GM18951 (cell line): ENCODE results near the gene CSNK1G1.
A peak's percentile ranks its signal among the peaks of the same experiment; 100 is the strongest.

Source experiments
- POLR2A ChIP-seq: IDR thresholded peaks from 4 replicates; pipeline ENCODE4 v1.6.1; 2011; ENCODE audit warnings: mild to moderate bottlenecking; ENCODE audit not compliant: insufficient read length, insufficient read depth; ENCODE audit errors: extremely low read depth
- in situ Hi-C: fragments of 300-500 bp; cut with MboI; formaldehyde crosslinking; loops from one replicate; pipeline ENCODE4 v1.12.0; 2022; ENCODE audit warnings: low sequenced_read_pairs, mixed read lengths, inconsistent platforms; ENCODE audit not compliant: unreplicated experiment

The CSNK1G1 gene

DNA sequence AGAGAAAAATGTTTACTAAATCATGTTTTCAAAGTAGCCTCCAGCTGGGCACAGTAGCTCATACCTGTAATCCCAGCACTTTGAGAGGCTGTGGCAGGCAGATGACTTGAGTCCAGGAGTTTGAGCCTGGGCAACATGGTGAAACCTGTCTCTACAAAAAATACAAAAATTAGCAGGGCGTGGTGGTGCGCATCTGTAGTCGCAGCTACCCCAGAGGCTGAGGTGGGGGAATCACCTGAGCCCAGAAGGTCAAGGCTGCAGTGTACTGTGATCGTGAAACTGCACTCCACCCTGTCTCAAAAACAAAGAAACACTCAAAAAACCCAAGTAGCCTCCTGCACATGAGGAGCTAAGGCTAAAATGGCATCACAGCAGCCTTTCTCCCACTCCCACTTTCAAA is 191.5 kb downstream of the CSNK1G1 start:
- in situ Hi-C loops = no loop called here
- TF ChIP-seq POLR2A = no peak

GRCh38 chr15:64163659-64164362 is 192.2 kb downstream of the CSNK1G1 start:
- in situ Hi-C loops = no loop called here
- TF ChIP-seq POLR2A = no peak

- TF ChIP-seq POLR2A = peak; percentile 95
- in situ Hi-C loops = no loop called here
Observed at GRCh38 chr15:64162869-64163658, 192.9 kb downstream of the CSNK1G1 start, which contains the start of gene PPIB. PPIB (minus strand) TSS chr15:64163022; CDS start chr15:64162986, 36 bp downstream.

DNA sequence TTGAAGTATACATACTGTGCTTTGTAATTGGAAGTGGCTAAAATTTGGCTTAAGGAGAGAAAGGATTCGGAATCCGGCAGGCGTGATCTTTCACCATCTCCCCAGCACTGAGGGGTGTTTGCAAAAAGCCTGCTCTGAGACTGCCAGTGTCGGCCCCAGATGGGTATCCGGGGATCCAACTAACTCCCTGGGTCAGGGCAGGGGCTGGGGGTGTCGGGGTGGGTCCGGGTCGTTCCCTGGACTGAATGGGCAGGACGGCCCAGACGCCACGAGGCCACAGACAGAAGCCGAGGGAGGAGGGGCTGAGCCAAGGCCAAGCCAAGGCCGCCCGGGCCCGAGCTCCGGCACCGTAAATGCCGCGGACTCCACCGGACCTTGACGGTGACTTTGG is 193.5 kb downstream of the CSNK1G1 start:
- no peak for TF ChIP-seq POLR2A
- in situ Hi-C loops = no loop called here

GRCh38 chr15:64161688-64162477 is 194.1 kb downstream of the CSNK1G1 start:
- in situ Hi-C loops = no loop called here
- no peak for TF ChIP-seq POLR2A

- peak; percentile 38 for TF ChIP-seq POLR2A
- in situ Hi-C loops = no loop called here
Observed at GRCh38 chr15:64158363-64159134, 197.4 kb downstream of the CSNK1G1 start.

DNA sequence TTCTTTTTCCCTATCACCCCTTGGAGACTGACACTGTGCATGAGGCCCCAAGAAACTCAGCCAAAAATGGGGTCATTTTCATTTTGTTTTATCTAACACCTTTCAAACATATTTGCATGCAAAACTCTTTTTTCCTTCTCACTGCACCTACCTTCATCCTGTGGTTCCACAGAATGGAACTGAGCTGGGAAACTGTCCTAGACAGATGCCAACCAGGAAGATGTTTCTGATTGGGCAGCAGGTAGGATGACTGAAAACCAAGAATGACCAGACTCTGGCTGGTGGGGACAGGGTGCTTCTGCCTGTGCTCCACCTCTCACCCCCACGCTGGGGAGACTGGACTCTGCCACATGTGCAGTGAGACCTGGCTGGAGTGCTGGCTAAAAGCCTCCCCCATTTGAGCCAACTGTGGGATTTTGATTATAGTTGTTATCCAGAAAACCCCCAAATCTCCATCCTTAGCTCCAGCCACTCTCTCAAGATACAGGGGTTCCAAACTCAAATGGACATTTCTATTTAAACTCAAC is 198.3 kb downstream of the CSNK1G1 start:
- no peak for TF ChIP-seq POLR2A
- in situ Hi-C loops = no loop called here

DNA sequence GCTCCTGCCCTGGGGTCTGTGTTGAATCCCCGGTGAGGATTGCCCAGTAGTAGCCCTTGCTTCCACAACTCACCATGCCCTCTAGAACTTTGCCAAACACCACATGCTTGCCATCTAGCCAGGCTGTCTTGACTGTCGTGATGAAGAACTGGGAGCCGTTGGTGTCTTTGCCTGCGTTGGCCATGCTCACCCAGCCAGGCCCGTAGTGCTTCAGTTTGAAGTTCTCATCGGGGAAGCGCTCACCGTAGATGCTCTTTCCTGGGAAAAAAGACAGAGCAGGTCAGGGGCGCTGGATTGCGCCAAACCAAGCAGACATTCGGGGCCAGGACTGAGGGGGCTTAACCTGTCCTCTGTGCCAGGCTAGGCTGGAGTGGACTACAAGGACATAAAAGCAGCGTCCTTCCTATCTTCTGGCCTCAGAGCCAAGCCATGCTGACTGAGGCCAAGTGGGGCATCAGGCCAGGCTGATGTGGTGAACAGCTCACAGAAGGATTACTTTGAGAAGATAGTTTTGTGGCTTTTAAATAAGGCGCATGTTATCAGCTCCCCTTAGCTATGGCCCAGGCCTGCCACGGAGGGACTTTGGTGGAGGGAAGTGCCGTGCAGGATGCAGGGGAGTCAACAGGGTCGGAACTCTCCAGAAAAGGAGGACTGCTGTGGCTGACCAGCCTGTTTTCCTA is 199.2 kb downstream of the CSNK1G1 start:
- TF ChIP-seq POLR2A = peak; percentile 3
- in situ Hi-C loops = no loop called here

GRCh38 chr15:64155802-64156651 is 199.9 kb downstream of the CSNK1G1 start:
- in situ Hi-C loops = no loop called here
- TF ChIP-seq POLR2A = peak; percentile 28

- peak; percentile 52 for TF ChIP-seq POLR2A
- in situ Hi-C loops = no loop called here
Observed at GRCh38 chr15:64153480-64154367, 202.2 kb downstream of the CSNK1G1 start.
